GM19043 (cell line): ENCODE data around the gene CNNM4.

Experiments
- ATAC-seq: cut with Tn5 transposase; IDR thresholded peaks from one replicate; pipeline ENCODE4 v1.9.1; 2021; ENCODE audit warnings: low read depth; ENCODE audit not compliant: unreplicated experiment

The CNNM4 gene

GRCh38 chr2:96828436-96828835 is 67.7 kb downstream of the CNNM4 start:
- no peak for ATAC-seq

- no peak for ATAC-seq
These were observed 68.2 kb downstream of the CNNM4 start for GRCh38 chr2:96828874-96829273.

- ATAC-seq: no peak
These were observed 69.4 kb downstream of the CNNM4 start for GRCh38 chr2:96830044-96830562.

GRCh38 chr2:96831679-96832078 is 71.0 kb downstream of the CNNM4 start:
- ATAC-seq: no peak

GRCh38 chr2:96832408-96832753 is 71.7 kb downstream of the CNNM4 start:
- ATAC-seq: no peak

GRCh38 chr2:96832754-96833507 is 72.2 kb downstream of the CNNM4 start:
- no peak for ATAC-seq

- ATAC-seq: no peak
These were observed 75.1 kb downstream of the CNNM4 start for GRCh38 chr2:96835830-96836229.

GRCh38 chr2:96837575-96837974 is 76.9 kb downstream of the CNNM4 start:
- ATAC-seq: no peak

- no peak for ATAC-seq
These were observed 77.9 kb downstream of the CNNM4 start for GRCh38 chr2:96838345-96839292.

GRCh38 chr2:96839293-96839874 is 78.7 kb downstream of the CNNM4 start:
- ATAC-seq: peak; percentile 54

- ATAC-seq: no peak
These were observed 79.5 kb downstream of the CNNM4 start for GRCh38 chr2:96839875-96840850.

GRCh38 chr2:96841701-96842495 is 81.2 kb downstream of the CNNM4 start:
- no peak for ATAC-seq

GRCh38 chr2:96842600-96842999 is 81.9 kb downstream of the CNNM4 start:
- no peak for ATAC-seq

GRCh38 chr2:96843538-96844268 is 83.0 kb downstream of the CNNM4 start, which contains the start of gene ANKRD23:
Gene ANKRD23, minus strand, starts transcription at chr2:96844021. Its CDS starts 29 bp downstream, at chr2:96843992.
- ATAC-seq: no peak

GRCh38 chr2:96844405-96844808 is 83.7 kb downstream of the CNNM4 start:
- ATAC-seq: no peak

GRCh38 chr2:96846825-96847224 is 86.1 kb downstream of the CNNM4 start:
- no peak for ATAC-seq

GRCh38 chr2:96847586-96847985 is 86.9 kb downstream of the CNNM4 start:
- ATAC-seq: no peak

- ATAC-seq: no peak
These were observed 87.6 kb downstream of the CNNM4 start for GRCh38 chr2:96848264-96848663.
